B cell (primary cell): ENCODE results near the gene ZNF185. TPM values are rescaled to one million over a fixed set of nuclear protein-coding genes. Genes with fewer than 3 reads are reported as not detected.

ENCODE experiments used
- ATAC-seq: fragments of 200-7000 bp; cut with Tn5 transposase; one replicate; pipeline ENCODE4 v1.10.0; 2021; ENCODE audit warnings: low read depth, mild to moderate bottlenecking, moderate number of reproducible peaks, moderate library complexity
- CTCF ChIA-PET: fragments of 350-600 bp; sonication (Branson Sonifier 250); formaldehyde crosslinking; loops from one replicate; lab custom pipeline; 2021; ENCODE audit warnings: antibody characterized with exemption, inconsistent platforms; lab: Charles Lee
- POLR2A ChIA-PET: fragments of 350-600 bp; sonication (Branson Sonifier 250); formaldehyde crosslinking; loops from one replicate; lab custom pipeline; 2021; ENCODE audit warnings: antibody characterized with exemption; lab: Charles Lee
- DNase-seq: peaks from one replicate; pipeline ENCODE4 v3.0.0; 2013
- H2AFZ ChIP-seq: 2 replicates; pipeline ENCODE4 v1.6.1; 2012; ENCODE audit warnings: mild to moderate bottlenecking, low read depth, low read length; ENCODE audit not compliant: insufficient read depth, poor library complexity, severe bottlenecking
- H3K27ac ChIP-seq, 2 donors: 1 replicate in 1 of 2; 2 replicates in 1 of 2; pipeline ENCODE4 v1.5.1; 2012 to 2013; ENCODE audit warnings: low read length in 2 of 2, mild to moderate bottlenecking in 2 of 2, moderate library complexity in 1 of 2
- H3K27me3 ChIP-seq, 4 experiments: fragments of 200-600 bp in 1 of 4; sonication (generic) in 1 of 4; replicated peaks in 1 of 4; 1 replicate in 2 of 4; 2 replicates in 2 of 4; pipeline versions ENCODE4 v1.6.1 to v1.7.0; 2013 to 2016; ENCODE audit warnings: low read length in 3 of 4, mild to moderate bottlenecking in 2 of 4, mixed read lengths in 1 of 4, moderate library complexity in 1 of 4; ENCODE audit not compliant: insufficient read depth in 4 of 4, control insufficient read depth in 3 of 4; ENCODE audit errors: control extremely low read depth in 1 of 4
- H3K36me3 ChIP-seq, 2 experiments: replicated peaks in 1 of 2; 1 replicate in 1 of 2; 2 replicates in 1 of 2; pipeline versions ENCODE4 v1.6.1 to v1.7.1; 2013; ENCODE audit warnings: low read length in 1 of 2; ENCODE audit not compliant: insufficient read depth in 2 of 2, control insufficient read depth in 1 of 2; ENCODE audit errors: control extremely low read depth in 1 of 2, extremely low read depth in 1 of 2
- H3K4me1 ChIP-seq, 2 donors: fragments of 200-600 bp in 1 of 2; sonication (generic) in 1 of 2; 1 replicate in 1 of 2; 2 replicates in 1 of 2; pipeline versions ENCODE4 v1.5.1 to v1.6.1; 2013 to 2017; ENCODE audit warnings: low read length in 2 of 2; ENCODE audit not compliant: control insufficient read depth in 2 of 2, insufficient read depth in 2 of 2
- H3K4me2 ChIP-seq: replicated peaks from 2 replicates; pipeline ENCODE3; 2012; ENCODE audit warnings: mild to moderate bottlenecking, low read depth, low read length; ENCODE audit not compliant: poor library complexity, severe bottlenecking
- H3K4me3 ChIP-seq, 5 experiments: fragments of 200-600 bp in 1 of 5; sonication (generic) in 1 of 5; 1 replicate in 3 of 5; 2 replicates in 2 of 5; pipeline versions ENCODE4 v1.5.1 to v1.7.0; 2011 to 2016; ENCODE audit warnings: low read length in 4 of 5, mild to moderate bottlenecking in 4 of 5, low read depth in 2 of 5, control low read depth in 1 of 5, moderate library complexity in 1 of 5; ENCODE audit not compliant: insufficient read depth in 1 of 5; ENCODE audit errors: control extremely low read depth in 1 of 5, extremely low read depth in 1 of 5
- H3K79me2 ChIP-seq: fragments of 200-600 bp; sonication (generic); one replicate; pipeline ENCODE4 v1.6.0; 2016; ENCODE audit warnings: low read length; ENCODE audit not compliant: control insufficient read depth, insufficient read depth
- H3K9ac ChIP-seq: fragments of 200-600 bp; sonication (generic); 2 replicates; pipeline ENCODE4 v1.6.1; 2017; ENCODE audit warnings: mild to moderate bottlenecking, low read length, moderate library complexity
- H3K9me3 ChIP-seq, 3 donors: one replicate each; pipeline versions ENCODE4 v1.6.1 to v1.7.1; 2013; ENCODE audit warnings: low read length in 2 of 3; ENCODE audit not compliant: control insufficient read depth in 2 of 3, insufficient read depth in 1 of 3; ENCODE audit errors: control extremely low read depth in 1 of 3
- H4K20me1 ChIP-seq: 2 replicates; pipeline ENCODE4 v1.6.0; 2012; ENCODE audit warnings: mild to moderate bottlenecking, low read length; ENCODE audit not compliant: insufficient read depth, control insufficient read depth, poor library complexity, severe bottlenecking
- H3K27ac Mint-ChIP-seq: one replicate; pipeline ENCODE4 v1.8.0; 2021; ENCODE audit warnings: mixed read lengths
- H3K27me3 Mint-ChIP-seq: one replicate; pipeline ENCODE4 v1.8.0; 2021; ENCODE audit warnings: mixed read lengths
- H3K4me1 Mint-ChIP-seq: one replicate; pipeline ENCODE4 v1.8.0; 2021; ENCODE audit warnings: mixed read lengths
- H3K4me3 Mint-ChIP-seq: one replicate; pipeline ENCODE4 v1.8.0; 2021; ENCODE audit warnings: mixed read lengths
- H3K9me3 Mint-ChIP-seq: one replicate; pipeline ENCODE4 v1.8.0; 2022; ENCODE audit warnings: mixed read lengths; ENCODE audit not compliant: insufficient read depth
- EZH2 ChIP-seq: IDR thresholded peaks from 2 replicates; pipeline ENCODE4 v1.6.1; 2012; ENCODE audit warnings: borderline replicate concordance, low read depth, mild to moderate bottlenecking, moderate library complexity, low read length; ENCODE audit not compliant: insufficient read depth, poor library complexity, severe bottlenecking
- WGBS: methylation state at CpG from one replicate; pipeline ENCODE4 v1.1.5; 2013; ENCODE audit warnings: missing lambda C conversion rate; ENCODE audit not compliant: insufficient coverage; 5-methylcytosine and 5-hydroxymethylcytosine counted together
- intact Hi-C: fragments of 100-400 bp; cut with micrococcal nuclease; formaldehyde crosslinking; loops from one replicate; pipeline ENCODE4 v1.10.0; 2022
- polyA plus RNA-seq: library from polyadenylated mRNA; depleted of rRNA; stranded (reverse); fragments of >200 nt; gene quantifications from 2 replicates; pipeline ENCODE4 v1.2.3, GENCODE V29; 2012
- total RNA-seq, 2 donors: library from RNA; stranded (reverse); fragments of 120-200 nt in 1 of 2; gene quantifications; 1 replicate in 1 of 2; 2 replicates in 1 of 2; pipeline versions ENCODE4 v1.2.3 to v1.2.4, GENCODE V29; 2013 to 2022
- TF ChIP-seq, protein P1 (sequence below): fragments of 200-600 bp; IDR thresholded peaks from one replicate; pipeline ENCODE4 v1.8.0; 2022; ENCODE audit warnings: antibody characterized with exemption, mild to moderate bottlenecking

ZNF185 gene
- total and polyA plus RNA-seq, 2 donors (not counting 1 experiment from before 2014, with no cell fraction given) = 0.89 to 2.3 TPM

DNA sequence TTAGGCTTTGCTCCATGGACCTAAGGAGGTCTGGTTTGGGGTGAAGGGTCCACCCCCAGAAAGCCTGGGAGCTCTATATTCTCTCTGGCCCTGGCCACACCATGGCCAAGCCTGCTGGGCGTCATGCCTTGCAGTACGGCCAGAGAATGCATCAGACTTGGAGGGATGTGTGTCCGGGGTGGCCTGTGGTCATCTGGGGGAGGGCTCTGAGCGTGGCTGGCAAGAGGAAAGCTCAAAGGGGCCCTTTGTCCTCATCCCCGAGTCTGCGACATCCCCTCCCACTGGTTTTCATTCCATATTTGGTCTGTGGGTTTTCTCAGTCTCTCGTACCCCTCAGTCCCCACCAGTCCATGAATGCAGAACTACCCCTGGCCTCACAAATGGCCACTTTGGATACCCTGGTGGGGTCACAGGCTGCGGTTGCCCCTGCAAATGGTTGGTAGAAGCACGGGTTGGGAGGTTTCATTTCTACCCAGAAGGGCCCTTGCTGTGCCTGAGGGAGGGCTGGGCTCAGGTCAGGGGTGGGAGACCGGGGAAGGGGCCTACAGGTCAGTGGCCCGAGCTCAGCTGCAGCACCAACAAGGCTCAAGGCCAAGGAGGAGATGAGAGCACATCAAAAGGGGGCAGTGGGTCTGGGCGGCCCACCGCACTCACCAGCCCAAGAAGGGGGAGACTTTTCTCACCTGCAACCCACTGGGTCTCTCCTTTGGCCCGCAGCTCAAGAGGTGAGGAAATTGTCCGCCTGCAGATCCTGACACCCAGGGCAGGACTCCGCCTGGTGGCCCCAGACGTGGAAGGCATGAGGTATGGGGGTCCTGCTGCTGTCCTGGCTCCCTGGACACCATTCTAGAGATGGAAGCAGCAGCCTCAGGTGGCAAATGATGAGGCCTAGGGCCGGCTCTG, 30.2 kb downstream of the ZNF185 start:
- Histone ChIP-seq H3K79me2 (no peaks in the 10 kb centered on the region), H3K9ac (no peak overlapping the region), H3K9me3 (no peaks in the 10 kb centered on the region), H3K4me3 (no peak overlapping the region), H3K4me2 (no peak overlapping the region), H3K27ac (no peak overlapping the region), H4K20me1 (no peaks in the 10 kb centered on the region), H3K36me3 (no peaks in the 10 kb centered on the region), H3K4me1 (peaks cover 0 to 4% of the 10 kb centered on the region in 2 donors), H3K27me3 (no peaks in the 10 kb centered on the region), H2AFZ (no peak overlapping the region)
- Mint-ChIP-seq H3K27me3 (no peaks in the 10 kb centered on the region), H3K27ac (no peak overlapping the region), H3K4me3 (no peak overlapping the region), H3K9me3 (no peaks in the 10 kb centered on the region), H3K4me1 (no peaks in the 10 kb centered on the region)
- TF ChIP-seq, protein P1, sequence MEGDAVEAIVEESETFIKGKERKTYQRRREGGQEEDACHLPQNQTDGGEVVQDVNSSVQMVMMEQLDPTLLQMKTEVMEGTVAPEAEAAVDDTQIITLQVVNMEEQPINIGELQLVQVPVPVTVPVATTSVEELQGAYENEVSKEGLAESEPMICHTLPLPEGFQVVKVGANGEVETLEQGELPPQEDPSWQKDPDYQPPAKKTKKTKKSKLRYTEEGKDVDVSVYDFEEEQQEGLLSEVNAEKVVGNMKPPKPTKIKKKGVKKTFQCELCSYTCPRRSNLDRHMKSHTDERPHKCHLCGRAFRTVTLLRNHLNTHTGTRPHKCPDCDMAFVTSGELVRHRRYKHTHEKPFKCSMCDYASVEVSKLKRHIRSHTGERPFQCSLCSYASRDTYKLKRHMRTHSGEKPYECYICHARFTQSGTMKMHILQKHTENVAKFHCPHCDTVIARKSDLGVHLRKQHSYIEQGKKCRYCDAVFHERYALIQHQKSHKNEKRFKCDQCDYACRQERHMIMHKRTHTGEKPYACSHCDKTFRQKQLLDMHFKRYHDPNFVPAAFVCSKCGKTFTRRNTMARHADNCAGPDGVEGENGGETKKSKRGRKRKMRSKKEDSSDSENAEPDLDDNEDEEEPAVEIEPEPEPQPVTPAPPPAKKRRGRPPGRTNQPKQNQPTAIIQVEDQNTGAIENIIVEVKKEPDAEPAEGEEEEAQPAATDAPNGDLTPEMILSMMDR = no peak
- no peak for TF ChIP-seq EZH2
- no peak for DNase-seq
- ChIA-PET CTCF (interaction anchor here (0.9 kb wide), 1 partner anchor 15 kb away, joined by 3 read pairs; no protein-coding TSS in a partner anchor), POLR2A (no interaction called here)
- no peak for ATAC-seq
- intact Hi-C loops = no loop called here
- WGBS = 87% methylated on average over 6 of the region's 18 CpGs

DNA sequence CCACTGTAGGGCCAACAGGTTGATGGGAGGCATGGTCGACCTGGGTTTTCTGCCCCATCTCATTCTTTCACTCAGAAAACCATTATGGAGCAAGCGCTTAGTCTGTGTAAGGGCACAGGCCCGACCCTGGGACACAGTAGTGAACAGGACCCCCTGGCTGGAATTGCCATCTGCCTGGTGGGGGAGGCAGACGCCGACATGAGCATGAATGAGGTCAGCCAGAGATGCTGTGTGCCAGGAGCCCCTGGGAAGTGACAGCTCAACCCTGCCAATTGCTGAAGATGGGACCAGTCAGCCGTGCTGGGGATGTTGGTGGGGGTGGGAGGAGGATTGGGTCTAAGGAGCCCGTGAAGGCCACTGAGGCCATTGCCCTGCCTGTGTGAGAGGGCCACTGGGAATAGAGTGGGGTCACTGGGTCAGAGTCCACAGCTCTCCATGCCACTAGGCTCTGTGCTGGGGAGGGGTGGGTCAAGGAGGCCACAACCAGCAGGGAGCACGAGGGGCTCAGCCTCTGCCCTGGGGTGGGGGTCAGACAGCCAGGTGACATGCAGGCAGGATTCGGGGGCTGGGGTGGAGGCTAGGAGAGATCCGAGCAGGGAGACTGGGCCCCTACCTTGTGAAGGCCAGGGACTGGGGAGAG, 31.0 kb downstream of the ZNF185 start:
- intact Hi-C loops = no loop called here
- Histone ChIP-seq H3K27me3 (no peaks in the 10 kb centered on the region), H3K4me2 (no peak overlapping the region), H3K4me3 (no peak overlapping the region), H3K9ac (no peak overlapping the region), H3K79me2 (no peaks in the 10 kb centered on the region), H3K36me3 (no peaks in the 10 kb centered on the region), H4K20me1 (no peaks in the 10 kb centered on the region), H3K9me3 (no peaks in the 10 kb centered on the region), H2AFZ (no peak overlapping the region), H3K27ac (no peak overlapping the region), H3K4me1 (peaks cover 0 to 4% of the 10 kb centered on the region in 2 donors)
- no peaks in the 10 kb centered on the region for H3K9me3 Mint-ChIP-seq
- POLR2A ChIA-PET = no interaction called here
- H3K27ac Mint-ChIP-seq = no peak overlapping the region
- TF ChIP-seq EZH2 = no peak
- TF ChIP-seq, protein P1 = no peak
- WGBS = 97% methylated on average over 4 of the region's 10 CpGs
- H3K4me1 Mint-ChIP-seq = no peaks in the 10 kb centered on the region
- CTCF ChIA-PET = interaction anchor here (0.9 kb wide), 1 partner anchor 15 kb away, joined by 3 read pairs; no protein-coding TSS in a partner anchor
- ATAC-seq (no peak), DNase-seq (no peak)
- no peaks in the 10 kb centered on the region for H3K27me3 Mint-ChIP-seq
- no peak overlapping the region for H3K4me3 Mint-ChIP-seq
